Fibroblast of peridontal ligament (primary cell): ENCODE results near the gene NPAS1.

Experiments used
- DNase-seq: peaks from one replicate; pipeline ENCODE4 v3.0.0-alpha.2; 2010; ENCODE audit errors: extremely low read depth

NPAS1 gene

DNA sequence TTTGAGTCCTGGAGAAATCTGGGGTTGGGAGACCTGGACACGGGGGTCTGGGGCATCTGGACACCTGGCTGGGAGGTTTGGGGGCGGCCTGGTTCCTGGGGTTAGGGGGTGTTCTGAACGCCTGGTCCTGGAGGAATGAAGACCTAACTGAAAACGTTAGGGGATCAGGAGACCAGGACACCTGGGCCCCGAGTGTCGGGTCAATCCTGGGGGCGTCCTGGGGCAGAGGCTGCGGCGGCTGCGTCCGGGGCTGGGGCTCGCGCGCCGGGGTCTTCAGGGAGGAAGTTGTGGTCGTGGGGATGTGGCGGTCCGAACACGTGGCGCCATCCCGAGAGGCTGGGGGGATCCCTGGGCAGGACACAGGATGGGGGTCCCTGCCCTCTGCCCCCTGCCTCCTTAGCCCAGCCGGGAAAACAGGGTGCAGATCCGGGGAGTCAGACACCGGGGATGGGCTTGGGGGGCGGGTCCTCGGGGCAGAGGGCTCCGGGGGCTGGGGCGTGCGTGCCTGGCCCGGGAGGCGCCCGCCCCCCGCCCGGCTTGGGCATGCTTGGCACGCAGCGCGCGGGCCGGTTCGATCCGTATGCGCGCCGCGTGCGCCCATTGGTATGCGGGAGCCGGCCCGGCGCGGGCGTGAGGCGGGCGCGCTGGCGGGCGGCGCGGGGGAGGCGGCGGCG lies 632 bp downstream of the NPAS1 start:
- DNase-seq = no peak

GRCh38 chr19:47020992-47021496 lies 1.4 kb downstream of the NPAS1 start:
- no peak for DNase-seq

DNA sequence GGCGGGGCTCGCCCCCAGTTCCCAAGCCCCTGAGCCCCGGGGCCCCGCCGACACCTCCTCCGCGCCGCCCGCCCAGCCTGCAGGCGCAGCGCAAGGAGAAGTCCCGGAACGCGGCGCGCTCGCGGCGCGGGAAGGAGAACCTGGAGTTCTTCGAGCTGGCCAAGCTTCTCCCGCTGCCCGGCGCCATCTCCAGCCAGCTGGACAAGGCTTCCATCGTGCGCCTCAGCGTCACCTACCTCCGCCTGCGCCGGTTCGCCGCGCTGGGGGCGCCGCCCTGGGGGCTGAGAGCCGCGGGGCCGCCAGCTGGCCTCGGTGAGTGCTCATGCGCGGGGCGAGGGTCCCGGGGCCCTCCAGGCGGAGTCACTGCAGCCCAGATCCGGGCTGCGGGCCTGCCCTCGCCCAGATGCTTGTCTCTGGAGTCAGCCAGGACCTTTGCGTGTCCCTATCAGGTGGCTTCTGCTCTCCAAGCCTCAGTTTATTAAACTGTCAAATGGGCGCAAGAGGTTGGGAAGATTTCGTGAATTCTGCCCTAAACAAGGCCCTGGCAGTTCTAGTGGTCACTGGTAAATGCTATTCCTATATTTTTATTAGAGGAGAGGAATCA lies 2.0 kb downstream of the NPAS1 start:
- DNase-seq = no peak

DNA sequence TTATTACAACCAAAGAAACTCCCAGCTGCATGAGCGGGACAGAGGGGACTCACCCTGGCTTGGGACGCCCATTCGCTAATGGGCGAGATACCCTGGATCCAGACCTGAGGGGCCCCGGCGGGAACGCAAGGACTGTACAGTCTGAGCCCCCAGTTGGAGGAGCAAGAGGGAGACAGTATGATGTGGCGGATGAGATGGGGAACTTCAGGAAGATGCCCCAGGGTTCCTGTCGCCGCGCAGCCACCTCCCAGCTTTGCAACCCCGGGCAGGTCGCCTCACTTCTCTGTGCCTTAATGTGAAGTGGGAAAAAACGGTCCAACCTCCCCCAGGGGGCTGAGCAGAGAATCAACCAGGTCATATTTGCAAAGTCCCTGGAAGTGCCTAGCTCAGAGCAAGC lies 2.5 kb downstream of the NPAS1 start:
- DNase-seq = no peak

GRCh38 chr19:47022541-47023447 lies 3.2 kb downstream of the NPAS1 start:
- no peak for DNase-seq

DNA sequence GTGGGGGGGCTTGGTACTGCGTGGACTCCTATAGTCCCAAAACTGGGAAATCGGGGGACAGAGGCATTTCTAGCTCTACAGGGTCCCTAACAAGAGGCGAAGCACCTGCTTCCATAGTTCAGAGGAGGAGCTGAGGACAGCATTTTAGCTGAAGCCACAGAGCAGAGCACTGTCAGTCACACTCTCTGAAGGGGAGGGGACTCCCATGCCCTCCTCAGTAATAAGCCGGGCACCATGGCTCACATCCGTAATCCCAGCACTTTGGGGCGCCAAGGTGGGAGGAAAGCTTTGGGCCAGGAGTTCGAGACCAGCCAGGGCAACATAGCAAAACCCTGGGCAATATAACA lies 3.8 kb downstream of the NPAS1 start:
- DNase-seq = no peak

DNA sequence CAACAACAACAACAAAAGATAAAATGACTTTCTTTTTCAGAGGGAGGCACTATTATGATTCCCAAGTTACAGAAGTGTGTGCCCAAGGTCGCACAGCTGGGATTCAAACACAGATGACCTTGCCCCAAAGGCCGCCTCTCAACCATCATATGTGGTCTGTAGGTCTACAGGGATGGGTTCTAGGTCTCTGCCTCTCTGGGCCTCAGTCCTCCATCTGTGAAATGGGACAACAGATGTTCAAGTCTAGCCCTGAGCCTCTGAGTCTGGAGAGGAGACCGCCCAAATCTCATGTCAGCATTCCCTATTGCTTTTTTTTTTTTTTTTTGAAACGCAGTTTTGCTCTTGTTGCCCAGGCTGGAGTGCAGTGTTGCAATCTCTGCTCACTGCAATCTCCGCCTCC lies 4.9 kb downstream of the NPAS1 start:
- DNase-seq = no peak

DNA sequence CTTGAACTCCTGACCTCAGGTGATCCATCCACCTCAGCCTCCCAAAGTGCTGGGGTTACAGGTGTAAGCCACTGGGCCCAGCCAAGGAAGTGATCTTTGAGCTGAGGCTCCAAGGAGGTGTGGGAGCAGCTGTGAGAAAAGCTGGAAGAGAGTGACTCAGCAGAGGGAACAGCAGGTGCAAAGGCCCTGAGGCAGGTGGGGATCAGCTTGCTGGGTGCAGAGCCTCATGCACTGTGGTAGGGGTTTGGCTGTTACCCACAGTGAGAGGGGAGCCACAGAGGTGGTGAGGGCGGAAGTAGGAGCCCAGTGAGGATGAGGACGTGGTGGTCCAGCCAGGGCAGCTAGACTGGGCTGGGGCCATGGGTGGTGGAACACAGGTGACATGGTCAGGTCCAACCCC lies 6.5 kb downstream of the NPAS1 start:
- no peak for DNase-seq

GRCh38 chr19:47026889-47027288 lies 7.3 kb downstream of the NPAS1 start:
- DNase-seq = no peak

- DNase-seq = no peak
Observed at GRCh38 chr19:47027586-47028088, 8.0 kb downstream of the NPAS1 start.

- DNase-seq = no peak
Observed at GRCh38 chr19:47028195-47028601, 8.6 kb downstream of the NPAS1 start.

DNA sequence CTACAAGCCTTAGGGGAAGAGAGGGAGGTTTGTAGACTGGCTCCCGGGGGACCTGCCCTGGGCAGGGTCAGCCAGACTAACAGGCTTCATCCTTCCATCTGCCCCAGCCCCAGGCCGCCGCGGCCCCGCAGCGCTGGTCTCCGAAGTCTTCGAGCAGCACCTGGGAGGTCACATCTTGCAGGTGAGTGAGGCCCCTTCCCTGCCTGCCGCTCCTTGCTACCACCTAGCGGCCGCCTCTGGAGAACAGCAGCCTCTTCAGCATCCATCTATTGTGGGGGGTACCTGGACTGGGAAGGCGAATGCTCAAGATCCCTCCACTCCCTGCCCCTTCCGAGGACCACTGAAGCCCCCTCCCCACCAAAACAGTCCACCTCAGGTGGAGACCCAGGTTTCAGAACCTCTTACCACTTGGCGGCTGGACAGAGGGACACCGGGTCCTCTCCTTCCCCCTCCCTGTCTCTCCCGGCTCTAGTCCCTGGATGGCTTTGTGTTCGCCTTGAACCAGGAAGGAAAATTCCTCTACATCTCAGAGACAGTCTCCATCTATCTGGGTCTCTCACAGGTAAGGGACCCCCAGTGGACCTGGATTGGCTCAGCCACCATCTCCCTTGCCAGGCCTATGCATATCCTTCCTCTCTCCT lies 12.7 kb downstream of the NPAS1 start:
- DNase-seq = no peak

DNA sequence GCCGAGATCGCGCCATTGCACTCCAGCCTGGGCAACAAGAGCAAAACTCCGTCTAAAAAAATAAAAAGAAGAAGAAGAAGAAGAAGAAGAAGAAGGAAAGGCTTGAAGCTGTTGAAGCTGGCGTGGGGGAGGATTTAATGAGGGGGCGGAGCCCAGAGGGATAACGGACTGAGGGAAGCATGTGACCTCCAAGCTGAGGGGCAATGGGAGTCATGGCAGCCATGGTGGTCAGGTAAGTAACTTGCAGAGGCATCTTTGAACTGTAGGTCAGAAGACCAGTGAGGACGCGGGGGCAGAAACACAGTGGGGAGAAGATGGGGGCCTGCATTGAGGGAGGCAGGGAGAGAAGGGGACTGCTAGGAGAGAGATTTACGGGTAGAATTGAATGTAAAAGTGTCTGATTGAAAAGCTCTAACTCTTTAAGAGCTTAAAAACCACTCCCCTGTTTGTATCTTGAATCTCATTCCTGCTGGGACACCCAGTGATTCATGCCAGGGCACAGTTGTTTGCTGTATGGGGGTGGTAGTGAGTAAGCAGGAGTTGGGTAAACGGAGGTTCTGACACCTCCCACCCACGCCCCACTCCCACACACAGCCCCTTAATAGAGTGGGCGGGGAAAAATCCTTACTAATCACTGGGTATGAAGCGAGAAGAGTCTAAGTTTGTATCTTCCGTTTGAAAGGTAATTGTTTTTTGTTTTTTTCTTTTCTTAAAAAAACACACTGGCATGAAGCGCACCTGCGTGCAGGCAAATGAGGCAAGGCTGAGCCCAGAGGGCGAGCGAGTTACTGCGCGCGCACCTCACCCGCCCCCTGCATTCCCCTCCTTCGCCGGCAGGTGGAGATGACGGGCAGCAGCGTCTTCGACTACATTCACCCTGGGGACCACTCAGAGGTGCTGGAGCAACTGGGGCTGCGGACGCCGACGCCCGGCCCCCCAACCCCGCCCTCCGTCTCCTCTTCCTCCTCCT lies 15.8 kb downstream of the NPAS1 start:
- DNase-seq = peak; percentile 70

DNA sequence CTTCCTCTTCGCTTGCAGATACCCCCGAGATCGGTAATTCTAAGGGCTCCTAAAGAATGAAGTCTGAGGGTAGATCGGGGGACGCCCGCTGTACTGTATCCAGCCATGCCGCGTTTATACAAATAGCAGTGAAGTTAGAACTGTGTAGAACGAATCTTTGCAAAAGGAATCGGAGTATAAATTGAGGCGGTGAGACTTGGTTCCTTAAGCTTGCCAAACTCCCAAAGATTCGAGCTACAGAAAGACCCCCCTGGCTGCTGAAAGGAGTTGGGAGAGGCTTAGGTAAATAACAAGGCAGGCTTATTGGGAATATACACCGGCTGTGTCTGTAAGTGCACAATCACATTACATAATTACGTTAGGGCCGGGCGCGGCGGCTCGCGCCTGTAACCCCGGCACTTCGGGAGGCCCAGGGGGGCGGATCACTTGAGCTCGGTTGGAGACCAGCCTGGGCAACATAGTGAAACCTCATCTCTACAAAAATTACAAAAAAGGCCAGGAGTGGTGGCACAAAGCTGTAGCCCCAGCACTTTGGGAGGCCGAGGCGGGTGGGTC lies 16.5 kb downstream of the NPAS1 start:
- no peak for DNase-seq

GRCh38 chr19:47037766-47038165 lies 18.1 kb downstream of the NPAS1 start:
- no peak for DNase-seq

- no peak for DNase-seq
Observed at GRCh38 chr19:47039239-47039874, 19.7 kb downstream of the NPAS1 start.

- no peak for DNase-seq
Observed at GRCh38 chr19:47040869-47041268, 21.2 kb downstream of the NPAS1 start.

DNA sequence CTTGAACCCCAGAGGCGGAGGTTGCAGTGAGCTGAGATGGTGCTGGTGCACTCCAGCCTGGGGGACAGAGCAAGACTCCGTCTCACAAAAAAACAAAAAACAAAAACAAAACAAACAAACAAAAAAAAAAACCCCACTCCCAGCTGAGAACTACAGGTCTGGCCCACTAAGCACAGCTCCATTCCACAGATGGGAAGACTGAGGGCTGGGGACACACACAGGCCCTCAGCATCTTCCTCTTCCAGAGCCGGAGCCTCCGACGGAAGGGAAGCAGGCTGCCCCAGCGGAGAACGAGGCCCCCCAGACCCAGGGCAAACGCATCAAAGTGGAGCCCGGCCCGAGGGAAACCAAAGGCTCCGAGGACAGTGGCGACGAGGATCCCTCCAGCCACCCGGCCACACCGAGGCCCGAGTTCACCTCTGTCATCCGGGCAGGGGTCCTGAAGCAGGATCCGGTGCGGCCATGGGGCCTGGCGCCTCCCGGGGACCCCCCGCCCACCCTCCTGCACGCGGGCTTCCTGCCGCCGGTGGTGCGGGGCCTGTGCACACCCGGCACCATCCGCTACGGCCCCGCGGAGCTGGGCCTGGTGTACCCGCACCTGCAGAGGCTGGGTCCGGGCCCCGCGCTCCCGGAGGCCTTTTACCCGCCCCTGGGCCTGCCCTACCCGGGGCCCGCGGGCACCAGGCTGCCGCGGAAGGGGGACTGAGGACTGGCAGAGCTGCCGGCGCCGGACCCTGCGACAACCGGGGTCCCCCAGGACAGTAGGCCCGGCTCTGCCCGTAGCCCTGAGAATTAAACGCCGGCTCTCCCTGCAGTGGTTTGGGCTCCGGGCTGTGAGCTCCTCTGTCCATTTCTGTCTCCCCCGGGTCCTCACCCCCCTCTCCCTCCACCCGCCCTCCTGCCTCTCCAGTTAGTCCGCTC lies 25.6 kb downstream of the NPAS1 start:
- no peak for DNase-seq
